ENCODE measurements around the gene RNASE8. TPM values are rescaled to one million over a fixed set of nuclear protein-coding genes. Genes with fewer than 3 reads are reported as not detected.

RNASE8 gene
- total RNA-seq, 2 experiments from 2014 or later: not detected

DNA sequence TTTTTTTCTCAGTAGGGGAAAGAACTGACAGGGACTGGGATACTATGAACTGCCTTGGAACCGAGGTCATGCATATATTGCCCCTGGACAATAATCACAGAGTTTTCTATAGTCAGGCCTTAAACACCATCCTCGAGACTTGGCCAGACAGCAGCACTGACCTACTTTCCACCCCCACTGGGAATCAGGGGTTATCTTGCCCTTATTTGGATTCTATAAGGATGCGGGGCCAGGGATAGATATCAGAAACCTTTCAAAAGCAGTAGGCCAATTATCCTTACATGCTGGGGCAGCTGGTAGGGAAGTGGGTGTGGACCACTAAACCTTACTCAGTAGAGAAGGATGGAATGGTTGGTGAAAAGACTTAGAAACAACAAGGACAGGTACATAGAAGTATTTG, 38.8 kb downstream of the RNASE8 start:
- H3K4me2 ChIP-seq (ENCODE audit: low read length): peak overlapping the region; percentile 69; the same call in 1 of the 2 replicates
- H3K4me3 ChIP-seq (ENCODE audit: low read depth, low read length, poor library complexity, severe bottlenecking): no peak overlapping the region
- no peaks in the 10 kb centered on the region for H3K79me2 ChIP-seq (ENCODE audit: insufficient read depth, low read depth, low read length)
- CTCF ChIA-PET (ENCODE audit: unreplicated experiment): interaction anchor here (1.3 to 1.6 kb wide), 3 partner anchors 8 to 126 kb away, joined by 3 to 7 read pairs (median 6); no protein-coding TSS in a partner anchor
- POLR2A ChIA-PET: interaction anchor here (1.9 to 2.5 kb wide), 2 partner anchors 8 to 81 kb away, joined by 4 to 13 read pairs; no protein-coding TSS in a partner anchor
- H3K4me1 ChIP-seq (ENCODE audit: insufficient read depth, low read length, poor library complexity, severe bottlenecking): peaks cover 29% of the 10 kb centered on the region
- intact Hi-C loops (cut with micrococcal nuclease; ENCODE audit: unreplicated experiment): no loop called here
- no peaks in the 10 kb centered on the region; the same call in 1 of the 2 replicates for H4K20me1 ChIP-seq (ENCODE audit: insufficient read depth, low read length)
- no peak overlapping the region for H3K27ac ChIP-seq (ENCODE audit: low read depth, low read length, poor library complexity, severe bottlenecking)
- no TSS peak for BruUV-seq (replicated peaks)
- H3K36me3 ChIP-seq (ENCODE audit: insufficient read depth, low read length): no peaks in the 10 kb centered on the region
- H2AFZ ChIP-seq (ENCODE audit: low read length): no peak overlapping the region
- no peaks in the 10 kb centered on the region for H3K9me3 ChIP-seq (ENCODE audit: low read length)
- H3K9me2 ChIP-seq (ENCODE audit: insufficient read depth, low read length): no peaks in the 10 kb centered on the region
- DNase-seq (ENCODE audit: low spot score): no peak
- TF ChIP-seq, protein P1, sequence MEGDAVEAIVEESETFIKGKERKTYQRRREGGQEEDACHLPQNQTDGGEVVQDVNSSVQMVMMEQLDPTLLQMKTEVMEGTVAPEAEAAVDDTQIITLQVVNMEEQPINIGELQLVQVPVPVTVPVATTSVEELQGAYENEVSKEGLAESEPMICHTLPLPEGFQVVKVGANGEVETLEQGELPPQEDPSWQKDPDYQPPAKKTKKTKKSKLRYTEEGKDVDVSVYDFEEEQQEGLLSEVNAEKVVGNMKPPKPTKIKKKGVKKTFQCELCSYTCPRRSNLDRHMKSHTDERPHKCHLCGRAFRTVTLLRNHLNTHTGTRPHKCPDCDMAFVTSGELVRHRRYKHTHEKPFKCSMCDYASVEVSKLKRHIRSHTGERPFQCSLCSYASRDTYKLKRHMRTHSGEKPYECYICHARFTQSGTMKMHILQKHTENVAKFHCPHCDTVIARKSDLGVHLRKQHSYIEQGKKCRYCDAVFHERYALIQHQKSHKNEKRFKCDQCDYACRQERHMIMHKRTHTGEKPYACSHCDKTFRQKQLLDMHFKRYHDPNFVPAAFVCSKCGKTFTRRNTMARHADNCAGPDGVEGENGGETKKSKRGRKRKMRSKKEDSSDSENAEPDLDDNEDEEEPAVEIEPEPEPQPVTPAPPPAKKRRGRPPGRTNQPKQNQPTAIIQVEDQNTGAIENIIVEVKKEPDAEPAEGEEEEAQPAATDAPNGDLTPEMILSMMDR (conservative IDR thresholded peaks at IDR 0.05; ENCODE audit: low read length): no peak

DNA sequence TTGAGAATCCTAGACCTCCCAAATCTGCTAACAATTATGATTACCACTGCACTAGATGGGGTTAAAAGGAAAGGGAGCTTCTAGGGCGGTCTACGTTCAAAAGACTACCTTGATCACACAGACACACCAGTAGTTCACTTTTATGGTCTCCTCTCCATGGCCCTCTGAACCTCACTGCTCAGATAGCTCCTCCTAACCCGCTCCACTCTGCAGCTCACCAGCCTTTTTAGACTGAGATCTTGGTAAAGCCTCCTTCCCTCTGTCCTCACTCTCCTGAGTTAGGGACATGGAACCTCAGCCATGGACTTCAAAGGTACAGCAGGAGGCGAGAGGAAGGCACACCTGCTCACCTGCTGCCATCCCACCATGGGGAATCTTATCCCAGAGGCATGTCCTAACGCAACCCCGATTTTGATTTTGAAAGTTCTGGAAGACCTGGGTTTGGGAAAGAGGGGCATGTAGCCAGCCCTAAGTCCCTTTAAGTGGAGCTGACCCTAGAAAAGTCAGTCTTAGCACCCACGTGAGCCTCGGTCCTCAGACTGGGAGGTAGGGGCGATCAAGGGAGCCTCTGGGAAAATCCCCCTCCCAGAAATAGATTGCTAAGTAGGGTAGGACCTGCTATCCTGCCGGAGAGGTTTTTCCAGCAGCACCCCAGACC, 39.5 kb downstream of the RNASE8 start:
- Histone ChIP-seq H3K36me3 (ENCODE audit: insufficient read depth, low read length) (no peaks in the 10 kb centered on the region), H3K27ac (ENCODE audit: low read depth, low read length, poor library complexity, severe bottlenecking) (peak overlapping the region; percentile 12), H3K4me1 (ENCODE audit: insufficient read depth, low read length, poor library complexity, severe bottlenecking) (peaks cover 34% of the 10 kb centered on the region), H2AFZ (ENCODE audit: low read length) (no peak overlapping the region; the same call in 1 of the 2 replicates), H3K4me3 (ENCODE audit: low read depth, low read length, poor library complexity, severe bottlenecking) (peak overlapping the region; percentile 61), H3K9me2 (ENCODE audit: insufficient read depth, low read length) (no peaks in the 10 kb centered on the region), H3K4me2 (ENCODE audit: low read length) (peak overlapping the region; percentile 69), H3K9me3 (ENCODE audit: low read length) (no peaks in the 10 kb centered on the region), H3K79me2 (ENCODE audit: insufficient read depth, low read depth, low read length) (no peaks in the 10 kb centered on the region), H4K20me1 (ENCODE audit: insufficient read depth, low read length) (no peaks in the 10 kb centered on the region; the same call in 1 of the 2 replicates)
- no peak for DNase-seq (ENCODE audit: low spot score)
- intact Hi-C loops (cut with micrococcal nuclease; ENCODE audit: unreplicated experiment): no loop called here
- no TSS peak for BruUV-seq (replicated peaks)
- ChIA-PET CTCF (ENCODE audit: unreplicated experiment) (interaction anchor here (0.9 to 1.5 kb wide), 2 partner anchors 30 to 126 kb away, joined by 3 to 4 read pairs; no protein-coding TSS in a partner anchor), POLR2A (interaction anchor here (0.7 to 1.9 kb wide), 2 partner anchors 26 to 82 kb away, joined by 4 read pairs; partner anchors contain the start of gene ARHGEF40)
- TF ChIP-seq, protein P1 (conservative IDR thresholded peaks at IDR 0.05; ENCODE audit: low read length): no peak
- TF ChIP-seq EZH2phosphoT487 (IDR thresholded peaks at IDR 0.05; ENCODE audit: borderline replicate concordance, low read depth, low read length): no peak

DNA sequence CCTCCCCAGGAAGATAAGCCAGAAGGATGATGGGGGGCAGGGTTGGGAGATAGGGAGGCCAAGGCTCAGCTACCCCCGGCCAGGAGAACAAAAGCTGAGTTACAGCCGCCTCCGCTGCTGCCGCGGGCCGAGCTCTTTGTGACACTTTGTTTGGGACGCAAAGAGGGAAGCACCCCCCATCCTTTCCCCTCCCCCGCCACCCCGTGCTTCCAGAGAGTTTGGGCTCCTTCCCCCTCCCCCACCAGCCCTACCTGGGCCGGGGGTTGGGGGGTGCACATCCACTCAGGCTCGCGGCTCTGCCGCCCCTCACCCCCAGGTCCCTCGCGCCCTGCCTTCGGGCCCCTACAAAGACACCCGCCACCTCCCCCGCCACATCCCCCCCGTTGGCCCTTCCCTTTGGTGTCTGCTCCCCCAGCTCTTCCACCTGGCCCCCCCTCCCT, 40.0 kb downstream of the RNASE8 start:
- BruUV-seq (replicated peaks): no TSS peak
- H3K4me3 ChIP-seq (ENCODE audit: low read depth, low read length, poor library complexity, severe bottlenecking): peak overlapping the region; percentile 61

More for the DNA sequence above, 40.0 kb downstream of the RNASE8 start:
- peak; percentile 37 for DNase-seq (ENCODE audit: low spot score)
- Histone ChIP-seq H2AFZ (ENCODE audit: low read length) (no peak overlapping the region; the same call in 1 of the 2 replicates), H3K27ac (ENCODE audit: low read depth, low read length, poor library complexity, severe bottlenecking) (peak overlapping the region; percentile 12), H3K4me2 (ENCODE audit: low read length) (peak overlapping the region; percentile 69), H3K9me3 (ENCODE audit: low read length) (no peaks in the 10 kb centered on the region), H4K20me1 (ENCODE audit: insufficient read depth, low read length) (no peaks in the 10 kb centered on the region; the same call in 1 of the 2 replicates), H3K36me3 (ENCODE audit: insufficient read depth, low read length) (no peaks in the 10 kb centered on the region), H3K79me2 (ENCODE audit: insufficient read depth, low read depth, low read length) (no peaks in the 10 kb centered on the region), H3K4me1 (ENCODE audit: insufficient read depth, low read length, poor library complexity, severe bottlenecking) (peaks cover 38% of the 10 kb centered on the region), H3K9me2 (ENCODE audit: insufficient read depth, low read length) (no peaks in the 10 kb centered on the region)
- POLR2A ChIA-PET: interaction anchor here (0.7 kb wide), 1 partner anchor 27 kb away, joined by 4 read pairs; the partner anchor contains the start of gene ARHGEF40
- CTCF ChIA-PET (ENCODE audit: unreplicated experiment): interaction anchor here (0.6 to 1.5 kb wide), 3 partner anchors 30 to 127 kb away, joined by 3 to 4 read pairs (median 3); no protein-coding TSS in a partner anchor
- TF ChIP-seq, protein P1 (conservative IDR thresholded peaks at IDR 0.05; ENCODE audit: low read length): no peak
- TF ChIP-seq EZH2phosphoT487 (IDR thresholded peaks at IDR 0.05; ENCODE audit: borderline replicate concordance, low read depth, low read length): no peak
- intact Hi-C loops (cut with micrococcal nuclease; ENCODE audit: unreplicated experiment): no loop called here

All from OCI-LY7 (cell line).